ENCODE measurements around the gene CORO1C.
"Not testable (repeated sequence)": the region's sequence is repeated elsewhere in the genome, so short reads cannot be mapped to it uniquely, and the experiment has no call there.

Gene CORO1C

GRCh38 chr12:108633081-108633533, 98.2 kb downstream of the CORO1C start:
- no peak for DNase-seq

DNA sequence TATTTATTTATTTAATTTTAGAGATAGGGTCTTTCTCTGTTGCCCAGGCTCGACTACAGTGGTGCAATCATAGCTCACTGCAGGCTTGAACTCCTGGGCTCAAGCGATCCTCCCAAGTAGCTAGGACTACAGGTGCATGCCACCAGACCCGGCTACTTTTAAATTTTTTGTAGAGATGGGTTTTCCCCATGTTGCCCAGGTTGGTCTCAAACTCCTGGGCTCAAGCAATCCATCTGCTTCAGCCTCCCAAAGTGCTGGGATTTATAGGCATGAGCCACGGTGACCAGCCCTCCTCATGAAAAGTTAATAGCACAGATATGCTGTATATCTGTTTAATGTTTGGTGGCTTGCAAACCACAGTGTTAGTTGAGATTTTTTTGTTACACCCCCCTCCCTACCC, 100.1 kb downstream of the CORO1C start:
- DNase-seq, result not testable (repeated sequence)

DNA sequence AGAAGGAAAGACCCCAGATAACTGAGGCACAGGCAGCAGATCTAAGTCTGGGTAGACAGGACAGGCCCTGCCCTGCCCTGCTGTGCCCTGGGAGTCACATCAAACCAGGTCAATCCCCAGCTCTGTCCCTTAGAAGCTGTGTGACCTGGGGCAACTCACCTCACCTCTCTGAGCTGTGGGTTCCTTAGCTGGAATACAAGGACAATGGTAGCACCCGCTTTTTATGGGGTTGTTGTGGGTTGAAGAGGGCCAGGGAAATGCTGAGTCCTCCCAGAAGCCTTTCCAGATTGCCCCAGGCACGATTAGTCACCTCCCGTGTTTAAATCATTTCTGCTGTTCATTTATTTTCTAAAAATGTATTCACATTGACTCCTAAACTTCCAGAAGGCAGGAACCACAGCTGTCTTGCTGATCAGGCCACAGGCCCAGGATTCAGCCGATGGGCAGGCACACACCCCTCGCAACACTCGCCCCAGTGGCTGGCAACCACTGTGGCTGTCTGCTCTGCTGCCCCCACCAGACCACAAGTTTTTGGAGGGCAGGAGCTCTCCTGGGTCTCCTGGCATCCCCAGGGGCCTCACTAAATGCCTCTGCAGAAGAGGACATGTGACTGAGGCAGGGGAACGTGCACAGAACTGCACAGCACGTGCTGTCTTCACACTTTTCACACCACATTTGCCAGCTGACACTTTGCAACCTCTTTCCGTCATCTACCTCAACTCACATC, 100.7 kb downstream of the CORO1C start:
- DNase-seq, result no peak

GRCh38 chr12:108629824-108630476, 101.4 kb downstream of the CORO1C start:
- no peak for DNase-seq

GRCh38 chr12:108629151-108629550, 102.2 kb downstream of the CORO1C start:
- no peak for DNase-seq

- DNase-seq, result no peak
These were observed 104.0 kb downstream of the CORO1C start for GRCh38 chr12:108627134-108627920.

DNA sequence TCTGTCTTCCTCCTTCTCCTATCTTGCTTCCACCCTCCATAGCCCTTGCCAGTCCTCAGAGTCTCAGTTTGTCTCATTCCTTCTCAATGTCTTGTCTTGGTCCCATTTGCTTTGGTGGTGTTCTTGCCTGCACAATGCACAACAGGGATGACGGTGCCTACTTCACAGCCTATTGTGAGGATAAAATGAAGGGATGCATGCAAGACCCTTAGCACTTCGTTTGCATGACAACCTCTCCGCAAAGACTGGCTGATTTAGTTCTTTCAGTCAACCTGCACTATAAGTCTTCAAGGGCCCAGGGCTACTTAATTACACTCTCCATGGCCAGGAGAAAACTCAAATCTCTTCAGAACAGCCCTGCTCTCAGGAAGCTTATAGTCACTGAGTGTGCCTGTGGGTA, 106.1 kb downstream of the CORO1C start:
- no peak for DNase-seq

- DNase-seq, result no peak
These were observed 107.7 kb downstream of the CORO1C start for GRCh38 chr12:108623577-108623976.

GRCh38 chr12:108622921-108623514, 108.3 kb downstream of the CORO1C start:
- no peak for DNase-seq

DNA sequence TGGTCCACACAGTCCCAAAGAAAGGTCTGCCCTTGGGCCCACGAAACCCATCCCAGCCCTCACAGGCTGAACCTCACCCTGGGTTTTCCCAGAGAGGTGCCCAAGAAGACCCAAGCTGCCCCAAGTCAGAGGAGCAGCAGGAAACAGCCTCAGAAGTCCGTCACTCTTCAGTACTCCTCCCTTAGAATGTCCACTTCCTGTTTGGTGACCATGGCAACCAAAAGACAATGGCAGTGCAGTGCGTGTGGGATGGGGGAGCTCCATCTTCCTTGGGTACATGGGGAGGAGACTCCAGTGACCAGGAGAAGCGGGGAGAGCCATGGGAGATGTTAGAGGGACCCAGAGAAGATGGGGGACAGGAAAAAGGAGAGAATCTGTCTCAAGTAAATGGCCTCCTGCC, 108.9 kb downstream of the CORO1C start:
- DNase-seq, result peak; percentile 84

DNA sequence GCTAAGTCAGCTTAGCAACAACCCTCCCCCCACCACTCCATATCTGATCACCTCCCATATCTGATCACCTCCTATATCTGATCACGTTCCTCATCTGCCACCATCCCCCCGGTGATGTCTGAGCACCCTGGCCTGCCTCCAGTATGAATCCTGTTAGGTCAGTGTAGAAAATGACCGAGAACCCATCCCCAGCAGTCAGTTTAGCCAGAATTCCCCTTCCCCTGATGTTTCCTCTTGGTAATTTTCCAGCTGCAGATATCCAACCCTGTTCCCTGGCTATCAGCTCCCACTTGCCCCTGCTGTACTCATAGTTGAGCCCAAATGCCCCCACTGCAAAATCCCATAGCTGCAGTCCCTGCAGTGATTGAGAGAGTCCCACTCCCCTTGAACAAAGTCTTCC, 110.2 kb downstream of the CORO1C start:
- DNase-seq, result no peak

DNA sequence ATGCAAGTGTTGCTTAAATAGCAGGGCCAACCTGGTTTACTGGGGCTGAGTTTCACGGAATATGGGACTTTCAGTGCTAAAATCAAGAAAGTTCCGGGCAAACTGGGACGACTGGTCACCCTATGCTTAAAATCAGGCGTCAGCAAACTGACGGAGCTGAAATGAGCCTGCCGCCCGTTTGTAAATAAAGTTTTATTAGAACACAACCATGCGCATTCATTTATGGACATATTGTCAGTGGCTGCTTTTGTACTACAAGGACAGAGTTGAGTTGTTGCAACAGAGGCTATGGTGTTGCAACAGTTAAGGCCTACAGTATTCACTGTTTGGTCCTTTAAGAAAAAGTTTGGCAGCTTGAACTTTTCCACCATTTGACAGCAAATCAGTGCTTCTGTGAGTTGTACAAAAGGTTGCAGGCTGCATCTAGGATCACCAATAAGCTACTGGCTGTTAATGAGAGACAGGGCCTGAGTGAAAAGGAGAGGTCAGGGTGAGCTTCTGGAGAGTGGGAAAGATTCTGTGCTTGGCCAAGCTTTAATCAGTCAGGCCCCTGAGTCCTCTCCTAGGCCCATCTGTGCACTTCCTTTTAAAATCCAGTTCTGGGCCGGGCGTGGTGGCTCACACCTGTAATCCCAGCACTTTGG, 111.0 kb downstream of the CORO1C start:
- no peak for DNase-seq

- no peak for DNase-seq
These were observed 111.8 kb downstream of the CORO1C start for GRCh38 chr12:108619369-108620160.

GRCh38 chr12:108618953-108619274, 112.4 kb downstream of the CORO1C start:
- DNase-seq, result not testable (repeated sequence)

DNA sequence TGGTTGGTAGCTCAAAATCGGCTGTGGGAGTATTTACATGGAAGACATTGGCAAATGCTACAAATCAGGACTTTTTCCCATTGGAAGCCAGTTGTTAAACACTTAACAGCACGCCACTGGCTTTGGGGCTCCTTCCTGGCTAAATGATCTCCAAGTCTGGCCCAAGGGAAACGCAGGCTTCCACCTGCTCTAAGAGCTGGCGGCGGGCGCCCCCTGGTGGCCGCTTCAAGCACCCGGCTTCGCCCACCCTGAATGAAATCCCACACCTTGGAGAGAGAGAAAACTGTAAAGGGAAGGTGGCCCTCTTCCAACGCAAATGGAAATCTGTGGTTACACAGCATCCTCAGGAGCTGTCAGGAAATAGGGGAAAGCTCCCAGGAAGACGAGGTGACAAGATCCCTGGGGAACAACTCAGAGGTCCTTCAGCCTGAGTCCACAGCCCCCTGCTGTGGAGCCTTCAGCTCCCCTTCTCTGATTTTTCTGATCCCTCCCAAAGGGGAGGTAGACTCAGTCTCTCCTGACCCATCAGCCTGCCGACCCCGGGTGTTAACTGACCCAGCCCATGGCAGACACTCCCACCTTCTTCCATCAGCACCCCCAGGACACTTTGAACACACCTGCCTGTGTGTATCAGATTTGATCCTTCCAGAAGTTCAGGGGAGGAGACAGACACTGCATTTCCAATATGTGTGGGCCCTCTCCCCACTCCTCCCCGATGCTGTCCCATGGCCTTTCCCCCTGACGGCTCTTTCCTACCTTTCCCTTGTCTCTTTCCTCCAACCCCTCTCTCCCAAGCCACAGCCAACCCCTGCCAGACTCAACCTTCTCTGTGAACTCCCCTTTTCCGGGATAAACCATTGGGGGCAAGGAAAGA, 113.0 kb downstream of the CORO1C start:
- peak; percentile 73 for DNase-seq

GRCh38 chr12:108616941-108617858, 114.1 kb downstream of the CORO1C start:
- no peak for DNase-seq

- DNase-seq, result no peak
These were observed 115.0 kb downstream of the CORO1C start for GRCh38 chr12:108616359-108616758.

DNA sequence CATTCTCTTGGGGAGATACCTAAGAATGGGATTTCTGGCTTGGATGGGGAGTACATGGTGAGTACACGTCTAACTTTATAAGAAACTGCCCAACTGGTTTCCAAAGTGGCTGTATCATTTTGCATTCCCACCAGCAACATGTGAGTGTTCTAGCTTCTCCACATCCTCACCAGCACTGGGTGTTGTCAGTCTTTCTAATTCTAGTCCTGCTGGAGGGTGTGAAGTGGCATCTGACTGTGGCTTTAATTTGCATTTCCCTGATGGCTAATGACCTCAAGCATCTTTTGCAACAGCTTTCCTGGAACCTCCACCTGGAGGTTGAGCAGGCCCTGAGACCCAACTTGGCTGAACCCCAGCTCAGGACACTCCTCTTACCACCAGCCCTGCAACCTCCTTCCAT, 115.4 kb downstream of the CORO1C start:
- no peak for DNase-seq

- no peak for DNase-seq
These were observed 116.7 kb downstream of the CORO1C start for GRCh38 chr12:108614639-108615038.

GRCh38 chr12:108614041-108614440, 117.3 kb downstream of the CORO1C start:
- DNase-seq, result no peak

Data from DMS153 (cell line).